Neutrophil (primary cell): ENCODE results near the gene DEPP1.
A peak's percentile ranks its signal among the peaks of the same experiment; 100 is the strongest.

Source experiments
- H3K27ac ChIP-seq: fragments of 200-600 bp; sonication (generic); 2 replicates; pipeline ENCODE4 v1.5.1; 2016; ENCODE audit warnings: mild to moderate bottlenecking, moderate library complexity
- H3K27me3 ChIP-seq: fragments of 200-600 bp; sonication (generic); 2 replicates; pipeline ENCODE4 v1.6.0; 2016; ENCODE audit warnings: mild to moderate bottlenecking
- H3K36me3 ChIP-seq: fragments of 200-600 bp; sonication (generic); 2 replicates; pipeline ENCODE4 v1.5.1; 2017
- H3K4me1 ChIP-seq, 2 experiments: fragments of 200-600 bp in 1 of 2; sonication (generic) in 1 of 2; 1 replicate in 1 of 2; 2 replicates in 1 of 2; pipeline versions ENCODE4 v1.5.1 to v1.6.1; 2013 to 2016; ENCODE audit warnings: low read depth in 1 of 2, low read length in 1 of 2, mild to moderate bottlenecking in 1 of 2, moderate library complexity in 1 of 2; ENCODE audit not compliant: control insufficient read depth in 1 of 2, insufficient read depth in 1 of 2
- H3K4me3 ChIP-seq, 2 experiments: fragments of 200-600 bp in 1 of 2; sonication (generic) in 1 of 2; 1 replicate in 1 of 2; 2 replicates in 1 of 2; pipeline ENCODE4 v1.5.1; 2013 to 2016; ENCODE audit warnings: low read depth in 1 of 2, low read length in 1 of 2, mild to moderate bottlenecking in 1 of 2, moderate library complexity in 1 of 2
- H3K9me3 ChIP-seq: fragments of 200-600 bp; sonication (generic); 2 replicates; pipeline ENCODE4 v1.5.1; 2016
- CTCF ChIP-seq: fragments of 200-600 bp; sonication (generic); IDR thresholded peaks from 2 replicates; pipeline ENCODE4 v1.5.1; 2016; ENCODE audit warnings: antibody characterized with exemption

DEPP1 gene

GRCh38 chr10:44948642-44949041 is 30.0 kb downstream of the DEPP1 start:
- no peak overlapping the region for H3K4me3 ChIP-seq
- H3K9me3 ChIP-seq, result no peaks in the 10 kb centered on the region
- H3K36me3 ChIP-seq, result peaks cover 14% of the 10 kb centered on the region
- peak overlapping the region; percentile 72 for H3K27ac ChIP-seq
- TF ChIP-seq CTCF, result no peak
- H3K27me3 ChIP-seq, result no peaks in the 10 kb centered on the region
- H3K4me1 ChIP-seq, result peaks cover 28 to 30% of the 10 kb centered on the region in 2 experiments

- TF ChIP-seq CTCF, result no peak
- peak overlapping the region; percentile 72 for H3K27ac ChIP-seq
- H3K36me3 ChIP-seq, result peaks cover 5% of the 10 kb centered on the region
- no peaks in the 10 kb centered on the region for H3K9me3 ChIP-seq
- H3K4me3 ChIP-seq, result no peak overlapping the region
- no peaks in the 10 kb centered on the region for H3K27me3 ChIP-seq
- peaks cover 28 to 30% of the 10 kb centered on the region in 2 experiments for H3K4me1 ChIP-seq
These were observed 31.0 kb downstream of the DEPP1 start for GRCh38 chr10:44947371-44948152.

- H3K9me3 ChIP-seq, result no peaks in the 10 kb centered on the region
- H3K4me1 ChIP-seq, result peaks cover 28 to 30% of the 10 kb centered on the region in 2 experiments
- no peak overlapping the region for H3K4me3 ChIP-seq
- no peaks in the 10 kb centered on the region for H3K27me3 ChIP-seq
- H3K27ac ChIP-seq, result no peak overlapping the region
- peaks cover 4% of the 10 kb centered on the region for H3K36me3 ChIP-seq
- TF ChIP-seq CTCF, result no peak
These were observed 32.4 kb downstream of the DEPP1 start for GRCh38 chr10:44946205-44946604.

DNA sequence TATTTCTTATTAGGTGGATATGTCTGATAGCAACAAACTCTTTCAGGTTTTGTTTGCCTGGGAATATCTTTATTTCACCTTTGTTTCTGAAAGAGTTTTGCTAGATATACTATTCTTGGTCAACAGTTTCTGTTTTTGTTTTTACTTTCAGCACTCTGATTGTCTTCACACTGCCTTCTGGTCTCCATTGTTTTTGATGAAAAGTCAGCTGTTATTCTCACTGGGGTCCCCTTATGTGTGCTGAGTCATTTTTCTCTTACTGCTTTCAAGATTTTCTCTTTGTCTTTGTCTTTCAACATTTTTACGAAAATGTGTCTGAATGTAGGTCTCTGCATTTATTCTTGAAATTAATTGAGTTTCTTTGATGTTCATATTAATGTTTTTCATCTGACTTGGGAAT is 34.3 kb downstream of the DEPP1 start:
- peaks cover 34 to 35% of the 10 kb centered on the region in 2 experiments for H3K4me1 ChIP-seq
- TF ChIP-seq CTCF, result no peak
- H3K27me3 ChIP-seq, result no peaks in the 10 kb centered on the region
- no peak overlapping the region for H3K27ac ChIP-seq
- H3K36me3 ChIP-seq, result no peaks in the 10 kb centered on the region
- no peaks in the 10 kb centered on the region for H3K9me3 ChIP-seq
- H3K4me3 ChIP-seq, result no peak overlapping the region

- Histone ChIP-seq H3K4me1 (peaks cover 29 to 38% of the 10 kb centered on the region in 2 experiments), H3K4me3 (no peak overlapping the region), H3K36me3 (no peaks in the 10 kb centered on the region), H3K9me3 (no peaks in the 10 kb centered on the region), H3K27ac (no peak overlapping the region), H3K27me3 (no peaks in the 10 kb centered on the region)
- no peak for TF ChIP-seq CTCF
These were observed 38.8 kb downstream of the DEPP1 start for GRCh38 chr10:44939691-44940401.
